ENCODE results near the gene MYH7. TPM values are rescaled to one million over a fixed set of nuclear protein-coding genes. Genes with fewer than 3 reads are reported as not detected.

The MYH7 gene
- total and polyA plus RNA-seq, 2 donors (not counting 1 experiment from before 2014, with no cell fraction given), result not detected

GRCh38 chr14:23443411-23443812 is 8.0 kb upstream of the MYH7 start:
- no peaks in the 10 kb centered on the region for H3K79me2 ChIP-seq (ENCODE audit: control insufficient read depth, insufficient read depth, low read length)
- H3K4me1 ChIP-seq (ENCODE audit: control insufficient read depth, extremely low read depth, insufficient read depth, low read length), result no peaks in the 10 kb centered on the region
- H3K4me2 ChIP-seq (ENCODE audit: extremely low read depth, insufficient read depth, low read length), result no peak overlapping the region
- no peaks in the 10 kb centered on the region for H4K20me1 ChIP-seq (ENCODE audit: control insufficient read depth, extremely low read depth, insufficient read depth, low read length)
- no peak overlapping the region for H2AFZ ChIP-seq (ENCODE audit: low read length)
- H3K27me3 ChIP-seq (ENCODE audit: control insufficient read depth, insufficient read depth, low read length), result peaks cover 8% of the 10 kb centered on the region
- H3K9ac ChIP-seq (ENCODE audit: insufficient read depth, low read length), result no peak overlapping the region
- no peak for DNase-seq (ENCODE audit: low read depth in 2 of 2)
- TF ChIP-seq EZH2 (IDR thresholded peaks at IDR 0.05; ENCODE audit: low read length, missing control alignments) (no peak), CTCF (conservative IDR thresholded peaks at IDR 0.05 in 1 of 2, IDR thresholded peaks at IDR 0.05 in 1 of 2; ENCODE audit: low read depth in 1 of 2, low read length in 2 of 2) (no peak)
- no peaks in the 10 kb centered on the region for H3K36me3 ChIP-seq (ENCODE audit: control insufficient read depth, insufficient read depth, low read length)
- H3K9me3 ChIP-seq (ENCODE audit: control insufficient read depth, insufficient read depth, low read depth, low read length), result no peaks in the 10 kb centered on the region
- H3K4me3 ChIP-seq (replicated peaks in 1 of 4; ENCODE audit: control extremely low read depth in 1 of 4, insufficient read depth in 1 of 4, low read depth in 3 of 4, low read length in 4 of 4), result no peak overlapping the region
- no peak overlapping the region for H3K27ac ChIP-seq (ENCODE audit: insufficient read depth, low read length)

- no peaks in the 10 kb centered on the region for H3K36me3 ChIP-seq (ENCODE audit: control insufficient read depth, insufficient read depth, low read length)
- H3K4me3 ChIP-seq (replicated peaks in 1 of 4; ENCODE audit: control extremely low read depth in 1 of 4, insufficient read depth in 1 of 4, low read depth in 3 of 4, low read length in 4 of 4), result no peak overlapping the region
- H3K27me3 ChIP-seq (ENCODE audit: control insufficient read depth, insufficient read depth, low read length), result peaks cover 8% of the 10 kb centered on the region
- no peak overlapping the region for H2AFZ ChIP-seq (ENCODE audit: low read length)
- TF ChIP-seq EZH2 (IDR thresholded peaks at IDR 0.05; ENCODE audit: low read length, missing control alignments), result no peak
- no peak for TF ChIP-seq CTCF (conservative IDR thresholded peaks at IDR 0.05 in 1 of 2, IDR thresholded peaks at IDR 0.05 in 1 of 2; ENCODE audit: low read depth in 1 of 2, low read length in 2 of 2)
- H3K4me2 ChIP-seq (ENCODE audit: extremely low read depth, insufficient read depth, low read length), result no peak overlapping the region
- H3K9ac ChIP-seq (ENCODE audit: insufficient read depth, low read length), result no peak overlapping the region
- no peak for DNase-seq (ENCODE audit: low read depth in 2 of 2)
- H3K79me2 ChIP-seq (ENCODE audit: control insufficient read depth, insufficient read depth, low read length), result no peaks in the 10 kb centered on the region
- no peaks in the 10 kb centered on the region for H3K4me1 ChIP-seq (ENCODE audit: control insufficient read depth, extremely low read depth, insufficient read depth, low read length)
- no peaks in the 10 kb centered on the region for H3K9me3 ChIP-seq (ENCODE audit: control insufficient read depth, insufficient read depth, low read depth, low read length)
- H4K20me1 ChIP-seq (ENCODE audit: control insufficient read depth, extremely low read depth, insufficient read depth, low read length), result no peaks in the 10 kb centered on the region
- no peak overlapping the region for H3K27ac ChIP-seq (ENCODE audit: insufficient read depth, low read length)
Measured at GRCh38 chr14:23442721-23443356, 7.4 kb upstream of the MYH7 start.

- H3K9me3 ChIP-seq (ENCODE audit: control insufficient read depth, insufficient read depth, low read depth, low read length), result no peaks in the 10 kb centered on the region
- H3K4me2 ChIP-seq (ENCODE audit: extremely low read depth, insufficient read depth, low read length), result no peak overlapping the region
- no peak overlapping the region for H2AFZ ChIP-seq (ENCODE audit: low read length)
- no peaks in the 10 kb centered on the region for H3K36me3 ChIP-seq (ENCODE audit: control insufficient read depth, insufficient read depth, low read length)
- H3K4me3 ChIP-seq (replicated peaks in 1 of 4; ENCODE audit: control extremely low read depth in 1 of 4, insufficient read depth in 1 of 4, low read depth in 3 of 4, low read length in 4 of 4), result no peak overlapping the region
- no peaks in the 10 kb centered on the region for H3K4me1 ChIP-seq (ENCODE audit: control insufficient read depth, extremely low read depth, insufficient read depth, low read length)
- DNase-seq (ENCODE audit: low read depth in 2 of 2), result peak in 1 of 2 donors; percentile 3
- H3K79me2 ChIP-seq (ENCODE audit: control insufficient read depth, insufficient read depth, low read length), result no peaks in the 10 kb centered on the region
- H3K9ac ChIP-seq (ENCODE audit: insufficient read depth, low read length), result no peak overlapping the region
- H3K27ac ChIP-seq (ENCODE audit: insufficient read depth, low read length), result no peak overlapping the region
- TF ChIP-seq EZH2 (IDR thresholded peaks at IDR 0.05; ENCODE audit: low read length, missing control alignments) (no peak), CTCF (conservative IDR thresholded peaks at IDR 0.05 in 1 of 2, IDR thresholded peaks at IDR 0.05 in 1 of 2; ENCODE audit: low read depth in 1 of 2, low read length in 2 of 2) (no peak)
- H4K20me1 ChIP-seq (ENCODE audit: control insufficient read depth, extremely low read depth, insufficient read depth, low read length), result no peaks in the 10 kb centered on the region
- H3K27me3 ChIP-seq (ENCODE audit: control insufficient read depth, insufficient read depth, low read length), result peaks cover 8% of the 10 kb centered on the region
Measured at GRCh38 chr14:23441076-23441475, 5.6 kb upstream of the MYH7 start.
